HepG2 (cell line): ENCODE measurements around the gene MARS1. TPM values are rescaled to one million over a fixed set of nuclear protein-coding genes. Genes with fewer than 3 reads are reported as not detected.
A peak's percentile ranks its signal among the peaks of the same experiment; 100 is the strongest.

Experiments used
- ATAC-seq: fragments of 200-7000 bp; cut with Tn5 transposase; 3 replicates; pipeline ENCODE4 v1.9.1; 2020; ENCODE audit warnings: mild to moderate bottlenecking, moderate library complexity
- BruUV-seq: library from RNA; stranded (reverse); fragments of 400-500 nt; replicated peaks from 2 replicates; lab custom pipeline; 2021; lab: Mats Ljungman, UMichigan
- CTCF ChIA-PET: fragments of 300-600 bp; formaldehyde crosslinking; extraction: SDS; loops from one replicate; lab custom pipeline; 2021; ENCODE audit warnings: low total read pairs, inconsistent platforms, low intra/inter-chr PET ratio; lab: Yijun Ruan, JAX
- POLR2A ChIA-PET: fragments of 350-600 bp; sonication (Branson Sonifier 250); formaldehyde crosslinking; loops from one replicate; lab custom pipeline; 2020; ENCODE audit warnings: antibody characterized with exemption, inconsistent platforms; lab: Yijun Ruan, JAX
- DNase-seq: peaks from one replicate; pipeline ENCODE4 v3.0.0-alpha.2; 2015; ENCODE audit warnings: low spot score
- FAIRE-seq: peaks from 3 replicates; lab custom pipeline; 2011; peaks lifted over from hg19 to GRCh38; lab: Jason Lieb, UNC
- H2AFZ ChIP-seq: one replicate; pipeline ENCODE4 v1.6.1; 2011; ENCODE audit warnings: low read length, inconsistent platforms
- H3K27ac ChIP-seq: fragments of 300-600 bp; 3 replicates; pipeline ENCODE4 v1.8.0; 2011; ENCODE audit warnings: mixed run types, mild to moderate bottlenecking, mixed read lengths, low read length, inconsistent platforms; ENCODE audit not compliant: insufficient read depth; ENCODE audit errors: extremely low read length
- H3K27me3 ChIP-seq, 2 experiments: fragments of 200-600 bp in 1 of 2; 2 replicates in 1 of 2; 3 replicates in 1 of 2; pipeline versions ENCODE4 v1.6.0 to v1.8.0; 2011; ENCODE audit warnings: low read length in 2 of 2, mild to moderate bottlenecking in 2 of 2, moderate library complexity in 2 of 2, inconsistent platforms in 1 of 2; ENCODE audit not compliant: insufficient read depth in 2 of 2, control insufficient read depth in 1 of 2
- H3K36me3 ChIP-seq, 2 experiments: fragments of 200-600 bp in 1 of 2; replicated peaks in 1 of 2; 2 replicates in 1 of 2; 3 replicates in 1 of 2; pipeline versions ENCODE4 v1.5.1 to v1.8.0; 2011; ENCODE audit warnings: low read length in 2 of 2, inconsistent platforms in 1 of 2; ENCODE audit not compliant: insufficient read depth in 2 of 2, control insufficient read depth in 1 of 2
- H3K4me1 ChIP-seq: 2 replicates; pipeline ENCODE4 v1.5.1; 2012; ENCODE audit warnings: low read length, inconsistent platforms; ENCODE audit not compliant: insufficient read depth
- H3K4me2 ChIP-seq: 2 replicates; pipeline ENCODE4 v1.6.0; 2011; ENCODE audit warnings: low read depth, low read length, inconsistent platforms
- H3K4me3 ChIP-seq, 3 experiments: fragments of 200-600 bp in 1 of 3; sonication (generic), shearing (Covaris generic) in 1 of 3; replicated peaks in 1 of 3; 2 replicates each; pipeline ENCODE4 v1.5.1; 2011 to 2016; ENCODE audit warnings: low read length in 3 of 3, inconsistent platforms in 2 of 3, low read depth in 2 of 3, mild to moderate bottlenecking in 2 of 3, control low read depth in 1 of 3, mixed read lengths in 1 of 3; ENCODE audit not compliant: insufficient read depth in 1 of 3
- H3K79me2 ChIP-seq: one replicate; pipeline ENCODE4 v1.6.1; 2011; ENCODE audit warnings: low read length, inconsistent platforms; ENCODE audit not compliant: insufficient read depth
- H3K9ac ChIP-seq: 2 replicates; pipeline ENCODE4 v1.6.0; 2011; ENCODE audit warnings: mild to moderate bottlenecking, low read depth, low read length, inconsistent platforms; ENCODE audit not compliant: insufficient read depth
- H3K9me3 ChIP-seq: 2 replicates; pipeline ENCODE4 v1.5.1; 2012; ENCODE audit warnings: mild to moderate bottlenecking, low read length
- H4K20me1 ChIP-seq: 2 replicates; pipeline ENCODE4 v1.6.0; 2011; ENCODE audit warnings: inconsistent platforms, mild to moderate bottlenecking, low read length, moderate library complexity; ENCODE audit not compliant: insufficient read depth
- FLYWCH1 ChIP-seq: sonication (generic); formaldehyde crosslinking; IDR thresholded peaks from 2 replicates; pipeline ENCODE4 v1.8.1; 2023; ENCODE audit warnings: mild to moderate bottlenecking, missing genetic modification reagents
- GATA4 ChIP-seq: sonication (generic); IDR thresholded peaks from 2 replicates; pipeline ENCODE4 v1.6.1; 2016; ENCODE audit warnings: antibody characterized with exemption, low read depth, borderline replicate concordance
- HNRNPUL1 ChIP-seq: fragments of 200-400 bp; formaldehyde crosslinking; IDR thresholded peaks from 2 replicates; pipeline ENCODE4 v1.6.1; 2017; ENCODE audit warnings: low read depth, mild to moderate bottlenecking, low read length, moderate library complexity
- JDP2 ChIP-seq: sonication (generic); formaldehyde crosslinking; IDR thresholded peaks from 2 replicates; pipeline ENCODE4 v1.8.1; 2022; ENCODE audit warnings: missing genetic modification reagents, borderline replicate concordance
- KDM6A ChIP-seq: IDR thresholded peaks from 2 replicates; pipeline ENCODE4 v1.6.1; 2016; ENCODE audit warnings: low read depth
- KLF6 ChIP-seq: IDR thresholded peaks from 2 replicates; pipeline ENCODE4 v1.8.0; 2016; ENCODE audit warnings: missing biosample characterization, missing genetic modification reagents
- NCOR1 ChIP-seq: fragments of 200-600 bp; sonication (generic); IDR thresholded peaks from 2 replicates; pipeline ENCODE4 v1.7.0; 2017; ENCODE audit warnings: antibody characterized with exemption, low read length, borderline replicate concordance
- RORA ChIP-seq: sonication (generic); formaldehyde crosslinking; IDR thresholded peaks from 2 replicates; pipeline ENCODE4 v1.5.0; 2020; ENCODE audit warnings: mild to moderate bottlenecking, missing genetic modification reagents, moderate library complexity
- TAF15 ChIP-seq: fragments of 200-400 bp; formaldehyde crosslinking; IDR thresholded peaks from one replicate; pipeline ENCODE4 v1.6.1; 2018; ENCODE audit warnings: mild to moderate bottlenecking, low read depth, low read length; ENCODE audit not compliant: poor library complexity, severe bottlenecking
- ZFP36L2 ChIP-seq: sonication (generic); formaldehyde crosslinking; IDR thresholded peaks from 2 replicates; pipeline ENCODE4 v1.4.0; 2020; ENCODE audit warnings: missing genetic modification reagents
- ZFYVE20 ChIP-seq: sonication (generic); formaldehyde crosslinking; IDR thresholded peaks from 2 replicates; pipeline ENCODE4 v1.8.0; 2023; ENCODE audit warnings: low read depth, mild to moderate bottlenecking, moderate library complexity, missing genetic modification reagents, borderline replicate concordance
- ZNF263 ChIP-seq: sonication (generic); formaldehyde crosslinking; IDR thresholded peaks from 2 replicates; pipeline ENCODE4 v1.4.0; 2020; ENCODE audit warnings: missing genetic modification reagents
- ZNF660 ChIP-seq: sonication (generic); formaldehyde crosslinking; IDR thresholded peaks from 2 replicates; pipeline ENCODE4 v1.5.1; 2020; ENCODE audit warnings: mild to moderate bottlenecking, low read depth, missing genetic modification reagents, borderline replicate concordance
- ZNF75D ChIP-seq: sonication (generic); formaldehyde crosslinking; IDR thresholded peaks from 2 replicates; pipeline ENCODE4 v1.8.1; 2023; ENCODE audit warnings: missing genetic modification reagents, mild to moderate bottlenecking, borderline replicate concordance
- ZNF772 ChIP-seq: sonication (generic); formaldehyde crosslinking; IDR thresholded peaks from 2 replicates; pipeline ENCODE4 v1.5.0; 2020; ENCODE audit warnings: mild to moderate bottlenecking, missing genetic modification reagents
- ZNF782 ChIP-seq: sonication (generic); formaldehyde crosslinking; IDR thresholded peaks from 2 replicates; pipeline ENCODE4 v1.4.0; 2020; ENCODE audit warnings: missing genetic modification reagents, mild to moderate bottlenecking, borderline replicate concordance
- WGBS: methylation state at CpG from one replicate; pipeline ENCODE4 v1.1.6; 2017; ENCODE audit warnings: low lambda C conversion rate; 5-methylcytosine and 5-hydroxymethylcytosine counted together
- in situ Hi-C: cut with HindIII; loops from 2 replicates; pipeline ENCODE4 v1.10.0; 2017; ENCODE audit warnings: low pct_unique_long_range_greater_than_20kb; ENCODE audit not compliant: extremely low pct_ligation_motif_present
- intact Hi-C: fragments of 100-400 bp; cut with micrococcal nuclease; formaldehyde crosslinking; loops from one replicate; pipeline ENCODE4 v1.10.0; 2022; ENCODE audit not compliant: unreplicated experiment
- polyA plus RNA-seq, 8 experiments: library from polyadenylated mRNA; depleted of rRNA in 3 of 8; stranded (reverse) in 7 of 8; unstranded in 1 of 8; fragments of >200 nt; fragmentation: Illumina TruSeq in 4 of 8; extraction: Trizol in 4 of 8; gene quantifications; 2 replicates each; pipeline versions ENCODE4 v1.2.1 to v1.2.3, GENCODE V29; 2011 to 2016; ENCODE audit warnings: low read depth in 4 of 8, missing spikeins in 1 of 8, mixed read lengths in 1 of 8; ENCODE audit not compliant: insufficient read depth in 1 of 8
- total RNA-seq, 5 experiments: library from RNA; depleted of rRNA; stranded (reverse); fragments of >200 nt; fragmentation: Illumina TruSeq; extraction: Trizol; gene quantifications; 2 replicates each; pipeline ENCODE4 v1.2.3, GENCODE V29; 2016; ENCODE audit warnings: low read depth in 1 of 5
- TF ChIP-seq, protein P1 (sequence below): sonication (generic); formaldehyde crosslinking; IDR thresholded peaks from 2 replicates; pipeline ENCODE4 v1.4.0; 2020; ENCODE audit warnings: missing genetic modification reagents, borderline replicate concordance
- TF ChIP-seq, protein P2 (sequence below): sonication (generic); formaldehyde crosslinking; IDR thresholded peaks from 2 replicates; pipeline ENCODE4 v1.8.1; 2023; ENCODE audit warnings: mild to moderate bottlenecking, moderate library complexity, missing genetic modification reagents
- TF ChIP-seq, protein P3 (sequence below): sonication (generic); formaldehyde crosslinking; IDR thresholded peaks from 2 replicates; pipeline ENCODE4 v1.5.1; 2020; ENCODE audit warnings: mild to moderate bottlenecking, moderate library complexity, missing genetic modification reagents

MARS1 gene
- total and polyA plus RNA-seq, 2 of the 13 experiments (the other 11 are each of a cell fraction or from before 2014, with no cell fraction given): 115 to 181 TPM

DNA sequence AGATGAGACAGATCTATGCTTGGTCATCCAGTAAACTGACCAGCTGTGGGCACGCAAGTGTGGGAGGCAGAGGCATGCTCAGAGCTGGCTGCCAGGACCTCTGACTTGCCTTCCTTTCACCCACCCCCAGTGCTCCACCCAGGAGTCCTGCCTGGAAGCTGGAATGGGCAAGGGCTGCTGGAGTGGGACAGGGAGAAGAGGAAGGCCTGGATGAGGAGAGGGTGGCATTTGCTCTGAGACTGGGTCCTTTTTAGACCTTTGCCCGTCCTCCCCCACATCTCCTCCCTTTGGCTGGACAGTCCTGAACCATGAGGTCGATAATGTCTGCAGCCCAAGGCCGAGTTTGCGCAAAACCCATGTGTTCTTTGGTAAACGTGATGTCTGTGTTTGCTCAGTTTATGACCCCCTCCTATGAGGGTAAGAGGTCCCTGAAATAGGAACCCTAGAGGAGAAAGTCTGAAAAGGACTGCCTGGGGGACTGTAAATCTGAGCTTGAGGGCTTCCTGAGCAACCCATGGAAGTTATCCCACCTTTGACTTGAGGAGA is 36.6 kb upstream of the MARS1 start:
- Histone ChIP-seq H4K20me1 (no peaks in the 10 kb centered on the region), H3K36me3 (no peaks in the 10 kb centered on the region), H3K9ac (peak overlapping the region; percentile 39), H3K4me1 (peaks cover 64% of the 10 kb centered on the region), H3K4me2 (peak overlapping the region; percentile 80), H3K27me3 (no peaks in the 10 kb centered on the region; a peak in 1 of 5 replicates), H3K27ac (peak overlapping the region; percentile 58), H3K9me3 (no peaks in the 10 kb centered on the region), H2AFZ (no peak overlapping the region), H3K4me3 (peak overlapping the region in 2 of 3 experiments; percentile 17 to 58; a peak in 2 of 6 replicates), H3K79me2 (peaks cover 10% of the 10 kb centered on the region)
- 3% methylated on average over 6 of the region's 6 CpGs for WGBS
- intact Hi-C loops: loop anchor here (5.0 to 10.0 kb wide), 2 partner anchors 189 to 697 kb away; partner anchors contain the start of gene PRIM1
- ChIA-PET POLR2A (interaction anchor here (1.0 to 6.4 kb wide), 6 partner anchors 14 to 144 kb away, joined by 3 to 99 read pairs (median 13); partner anchors contain the start of genes INHBC and R3HDM2), CTCF (interaction anchor here (6.1 kb wide), 1 partner anchor 144 kb away, joined by 66 read pairs; no protein-coding TSS in a partner anchor)
- ATAC-seq (peak; percentile 47), FAIRE-seq (peak; percentile 99), DNase-seq (peak; percentile 94)
- no TSS peak for BruUV-seq
- in situ Hi-C loops: loop anchor here (5.0 kb wide), 1 partner anchor 144 kb away; no protein-coding TSS in a partner anchor
- TF ChIP-seq ZNF772 (CRISPR knock-in tag) (peak; percentile 89; the same call in 1 of the 2 replicates), HNRNPUL1 (no peak), KLF6 (CRISPR knock-in tag) (peak; percentile 88; the same call in 1 of the 2 replicates), TAF15 (no peak), NCOR1 (peak; percentile 99), ZFYVE20 (CRISPR knock-in tag) (no peak), GATA4 (peak; percentile 54; the same call in 1 of the 2 replicates), ZNF660 (CRISPR knock-in tag) (no peak), FLYWCH1 (no peak), JDP2 (no peak; the same call in 1 of the 2 replicates), ZNF782 (CRISPR knock-in tag) (peak; percentile 96; the same call in 1 of the 2 replicates), ZNF75D (CRISPR knock-in tag) (no peak), ZNF263 (peak; percentile 92), ZFP36L2 (CRISPR knock-in tag) (no peak), KDM6A (peak; percentile 93), RORA (CRISPR knock-in tag) (no peak)
- TF ChIP-seq, protein P1, sequence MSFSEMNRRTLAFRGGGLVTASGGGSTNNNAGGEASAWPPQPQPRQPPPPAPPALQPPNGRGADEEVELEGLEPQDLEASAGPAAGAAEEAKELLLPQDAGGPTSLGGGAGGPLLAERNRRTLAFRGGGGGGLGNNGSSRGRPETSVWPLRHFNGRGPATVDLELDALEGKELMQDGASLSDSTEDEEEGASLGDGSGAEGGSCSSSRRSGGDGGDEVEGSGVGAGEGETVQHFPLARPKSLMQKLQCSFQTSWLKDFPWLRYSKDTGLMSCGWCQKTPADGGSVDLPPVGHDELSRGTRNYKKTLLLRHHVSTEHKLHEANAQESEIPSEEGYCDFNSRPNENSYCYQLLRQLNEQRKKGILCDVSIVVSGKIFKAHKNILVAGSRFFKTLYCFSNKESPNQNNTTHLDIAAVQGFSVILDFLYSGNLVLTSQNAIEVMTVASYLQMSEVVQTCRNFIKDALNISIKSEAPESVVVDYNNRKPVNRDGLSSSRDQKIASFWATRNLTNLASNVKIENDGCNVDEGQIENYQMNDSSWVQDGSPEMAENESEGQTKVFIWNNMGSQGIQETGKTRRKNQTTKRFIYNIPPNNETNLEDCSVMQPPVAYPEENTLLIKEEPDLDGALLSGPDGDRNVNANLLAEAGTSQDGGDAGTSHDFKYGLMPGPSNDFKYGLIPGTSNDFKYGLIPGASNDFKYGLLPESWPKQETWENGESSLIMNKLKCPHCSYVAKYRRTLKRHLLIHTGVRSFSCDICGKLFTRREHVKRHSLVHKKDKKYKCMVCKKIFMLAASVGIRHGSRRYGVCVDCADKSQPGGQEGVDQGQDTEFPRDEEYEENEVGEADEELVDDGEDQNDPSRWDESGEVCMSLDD: peak; percentile 42; the same call in 1 of the 2 replicates
- TF ChIP-seq, protein P2, sequence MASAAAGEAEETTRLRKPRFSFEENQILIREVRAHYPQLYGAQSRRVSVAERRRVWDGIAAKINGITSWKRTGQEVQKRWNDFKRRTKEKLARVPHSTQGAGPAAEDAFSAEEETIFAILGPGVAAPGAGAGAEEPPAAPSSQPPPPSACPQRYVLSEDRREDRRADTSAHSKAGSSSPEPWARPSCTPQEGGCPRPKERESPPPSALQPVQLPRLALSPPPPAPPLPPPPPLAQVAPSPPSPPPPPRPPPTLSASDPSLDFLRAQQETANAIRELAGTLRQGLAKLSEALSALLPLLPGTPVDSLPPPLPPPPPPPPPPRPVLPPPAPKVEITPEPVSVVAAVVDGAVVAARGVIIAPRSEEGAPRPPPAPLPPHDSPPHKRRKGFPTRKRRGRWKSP (CRISPR knock-in tag): peak; percentile 91
- TF ChIP-seq, protein P3, sequence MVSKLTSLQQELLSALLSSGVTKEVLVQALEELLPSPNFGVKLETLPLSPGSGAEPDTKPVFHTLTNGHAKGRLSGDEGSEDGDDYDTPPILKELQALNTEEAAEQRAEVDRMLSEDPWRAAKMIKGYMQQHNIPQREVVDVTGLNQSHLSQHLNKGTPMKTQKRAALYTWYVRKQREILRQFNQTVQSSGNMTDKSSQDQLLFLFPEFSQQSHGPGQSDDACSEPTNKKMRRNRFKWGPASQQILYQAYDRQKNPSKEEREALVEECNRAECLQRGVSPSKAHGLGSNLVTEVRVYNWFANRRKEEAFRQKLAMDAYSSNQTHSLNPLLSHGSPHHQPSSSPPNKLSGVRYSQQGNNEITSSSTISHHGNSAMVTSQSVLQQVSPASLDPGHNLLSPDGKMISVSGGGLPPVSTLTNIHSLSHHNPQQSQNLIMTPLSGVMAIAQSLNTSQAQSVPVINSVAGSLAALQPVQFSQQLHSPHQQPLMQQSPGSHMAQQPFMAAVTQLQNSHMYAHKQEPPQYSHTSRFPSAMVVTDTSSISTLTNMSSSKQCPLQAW (CRISPR knock-in tag): peak; percentile 97
